AG04449 (cell line): ENCODE measurements around the gene HYAL1.

Source experiments
- CTCF ChIA-PET: fragments of 350-600 bp; formaldehyde crosslinking; extraction: SDS; loops from one replicate; lab custom pipeline; 2021; ENCODE audit warnings: antibody characterized with exemption; lab: Yijun Ruan, JAX
- POLR2A ChIA-PET: fragments of 400-600, 350-600 bp; formaldehyde crosslinking; extraction: SDS; loops from one replicate; lab custom pipeline; 2020; ENCODE audit warnings: antibody characterized with exemption, inconsistent platforms; lab: Yijun Ruan, JAX
- DNase-seq: peaks from one replicate; pipeline ENCODE4 v3.0.0-alpha.2; 2010; ENCODE audit warnings: low read depth, low spot score
- H3K4me3 ChIP-seq: 2 replicates; pipeline ENCODE4 v1.5.1; 2011; ENCODE audit warnings: low read depth, mild to moderate bottlenecking, control low read depth, low read length
- TF ChIP-seq, protein P1 (sequence below): IDR thresholded peaks from one replicate; pipeline ENCODE4 v1.5.1; 2011; ENCODE audit warnings: mild to moderate bottlenecking, moderate library complexity, low read length, control low read depth, inconsistent platforms; ENCODE audit not compliant: insufficient read depth; ENCODE audit errors: missing control alignments

The HYAL1 gene

DNA sequence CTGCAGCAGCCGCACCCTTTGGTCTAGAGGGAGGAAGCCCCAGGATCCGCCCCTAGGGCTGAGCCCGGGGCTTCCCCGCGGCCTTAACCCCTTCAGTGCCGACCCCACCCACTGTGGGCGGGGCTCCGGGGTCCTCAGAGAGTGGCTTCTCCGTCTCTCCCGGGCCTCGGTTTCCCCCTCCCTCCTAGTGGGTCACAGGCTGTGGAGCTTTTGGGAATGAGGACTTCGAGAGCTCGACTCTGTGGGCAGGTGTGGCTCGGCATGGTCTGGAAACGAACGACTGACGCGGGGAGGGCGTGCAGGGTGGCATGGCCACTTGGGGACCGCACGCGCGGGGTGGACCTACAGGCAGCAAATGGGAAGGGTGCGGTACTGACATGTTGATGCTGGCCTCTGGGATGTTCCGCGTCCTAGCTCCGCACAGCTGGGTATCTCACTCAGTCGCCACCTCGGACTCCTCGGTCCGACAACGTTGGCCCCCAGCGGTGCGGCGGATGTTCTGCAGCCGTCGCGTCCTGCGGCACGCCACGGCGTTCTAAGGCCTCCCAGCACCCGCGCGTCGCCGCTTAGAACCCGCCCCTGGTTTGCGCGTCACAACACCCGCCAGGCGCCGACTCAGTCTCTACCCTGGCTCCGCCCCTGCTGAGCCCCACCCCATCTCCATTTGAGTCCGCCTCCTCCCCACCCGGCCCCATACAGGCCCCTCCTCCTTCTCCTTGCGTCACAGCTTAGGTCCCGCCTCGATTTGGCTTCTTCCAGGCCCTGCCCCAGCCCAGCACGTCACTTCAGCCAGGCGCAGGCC, 4.3 kb downstream of the HYAL1 start, which contains the start of the genes HYAL3 and NAA80:
HYAL3 (minus strand) TSS at position 570 of the 802 bp plus-strand sequence. CDS start 3,803 bp downstream, outside the sequence.
NAA80 (minus strand) TSS at position 570 of the 802 bp plus-strand sequence. CDS start 1,942 bp downstream, outside the sequence.
- DNase-seq: peak; percentile 97
- H3K4me3 ChIP-seq: peak within 1 kb of the TSS; percentile 96
- CTCF ChIA-PET: interaction anchor here (1.0 to 3.5 kb wide), 16 partner anchors 10 to 177 kb away, joined by 3 to 12 read pairs (median 5); partner anchors contain the start of gene HYAL2
- TF ChIP-seq, protein P1, sequence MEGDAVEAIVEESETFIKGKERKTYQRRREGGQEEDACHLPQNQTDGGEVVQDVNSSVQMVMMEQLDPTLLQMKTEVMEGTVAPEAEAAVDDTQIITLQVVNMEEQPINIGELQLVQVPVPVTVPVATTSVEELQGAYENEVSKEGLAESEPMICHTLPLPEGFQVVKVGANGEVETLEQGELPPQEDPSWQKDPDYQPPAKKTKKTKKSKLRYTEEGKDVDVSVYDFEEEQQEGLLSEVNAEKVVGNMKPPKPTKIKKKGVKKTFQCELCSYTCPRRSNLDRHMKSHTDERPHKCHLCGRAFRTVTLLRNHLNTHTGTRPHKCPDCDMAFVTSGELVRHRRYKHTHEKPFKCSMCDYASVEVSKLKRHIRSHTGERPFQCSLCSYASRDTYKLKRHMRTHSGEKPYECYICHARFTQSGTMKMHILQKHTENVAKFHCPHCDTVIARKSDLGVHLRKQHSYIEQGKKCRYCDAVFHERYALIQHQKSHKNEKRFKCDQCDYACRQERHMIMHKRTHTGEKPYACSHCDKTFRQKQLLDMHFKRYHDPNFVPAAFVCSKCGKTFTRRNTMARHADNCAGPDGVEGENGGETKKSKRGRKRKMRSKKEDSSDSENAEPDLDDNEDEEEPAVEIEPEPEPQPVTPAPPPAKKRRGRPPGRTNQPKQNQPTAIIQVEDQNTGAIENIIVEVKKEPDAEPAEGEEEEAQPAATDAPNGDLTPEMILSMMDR: peak; percentile 44
- POLR2A ChIA-PET: interaction anchor here (0.5 to 1.6 kb wide), 6 partner anchors 11 to 268 kb away, joined by 3 to 6 read pairs (median 4); partner anchors contain the start of gene C3orf18

DNA sequence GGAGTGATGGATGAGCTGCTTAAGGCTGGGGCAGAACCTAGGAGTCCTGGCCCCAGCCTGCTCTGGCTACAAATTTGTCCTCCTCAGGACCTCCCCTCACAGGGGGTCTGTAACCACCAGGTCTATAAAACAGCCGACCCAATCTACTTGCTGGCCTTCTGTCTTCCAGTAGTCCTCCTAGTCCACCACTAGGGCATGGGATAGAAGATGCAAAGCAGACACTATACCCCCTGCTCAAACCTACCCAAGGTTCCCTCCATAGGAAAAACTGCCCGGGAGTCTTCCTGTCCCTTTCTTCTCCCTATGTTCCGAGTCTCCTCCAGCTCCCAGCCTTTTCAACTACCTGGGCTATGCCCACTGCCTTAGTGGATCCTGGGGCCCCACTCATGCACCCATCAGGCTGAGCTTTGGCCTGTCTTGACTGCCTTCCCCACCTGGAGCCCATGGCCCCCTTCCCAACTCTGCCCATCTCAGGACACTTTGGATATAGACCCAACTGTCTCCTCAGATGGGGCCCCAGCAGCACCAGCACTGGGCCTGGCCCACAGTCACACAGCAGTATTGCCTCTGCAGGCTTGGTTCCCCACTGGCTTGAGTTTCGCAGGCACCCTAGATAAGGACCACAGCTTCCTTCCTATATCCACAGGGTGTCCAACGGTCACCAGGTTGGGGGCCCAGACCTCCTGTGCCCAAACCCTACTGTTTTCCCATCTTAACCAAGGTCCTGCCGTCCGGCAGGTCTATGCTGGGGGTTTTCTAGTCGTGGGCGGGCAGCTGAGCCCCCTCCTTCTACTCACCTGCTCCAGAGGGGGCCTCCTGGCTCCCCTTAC, 5.3 kb downstream of the HYAL1 start:
- no peak for DNase-seq
- TF ChIP-seq, protein P1: peak; percentile 11
- POLR2A ChIA-PET: no interaction called here
- peak overlapping the region; percentile 96 for H3K4me3 ChIP-seq
- CTCF ChIA-PET: interaction anchor here (1.1 to 3.5 kb wide), 10 partner anchors 9 to 176 kb away, joined by 3 to 12 read pairs (median 6); partner anchors contain the start of gene HYAL2

DNA sequence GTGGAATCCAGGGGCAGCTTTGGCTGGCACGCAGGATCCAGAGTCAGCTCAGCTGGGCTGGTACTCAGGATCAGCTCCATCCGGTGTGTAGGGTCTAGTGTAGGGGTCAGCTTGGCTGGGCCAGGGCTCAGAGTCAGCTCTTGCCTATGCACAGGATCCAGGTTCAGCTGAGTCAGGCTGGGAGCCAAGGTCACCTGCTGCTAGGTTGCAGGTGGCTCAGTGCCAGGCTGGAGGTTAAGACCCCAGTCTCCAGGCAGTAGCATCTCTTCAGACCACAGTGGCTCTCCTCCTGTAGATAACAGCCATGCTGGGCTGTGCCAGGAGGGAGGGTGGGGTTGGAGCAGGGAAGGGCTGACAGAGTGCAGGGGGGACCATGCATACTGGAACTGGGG, 6.0 kb downstream of the HYAL1 start:
- TF ChIP-seq, protein P1: no peak
- H3K4me3 ChIP-seq: no peak overlapping the region
- no peak for DNase-seq
- CTCF ChIA-PET: interaction anchor here (1.0 to 3.5 kb wide), 5 partner anchors 8 to 103 kb away, joined by 3 to 12 read pairs (median 8); no protein-coding TSS in a partner anchor
- POLR2A ChIA-PET: no interaction called here

DNA sequence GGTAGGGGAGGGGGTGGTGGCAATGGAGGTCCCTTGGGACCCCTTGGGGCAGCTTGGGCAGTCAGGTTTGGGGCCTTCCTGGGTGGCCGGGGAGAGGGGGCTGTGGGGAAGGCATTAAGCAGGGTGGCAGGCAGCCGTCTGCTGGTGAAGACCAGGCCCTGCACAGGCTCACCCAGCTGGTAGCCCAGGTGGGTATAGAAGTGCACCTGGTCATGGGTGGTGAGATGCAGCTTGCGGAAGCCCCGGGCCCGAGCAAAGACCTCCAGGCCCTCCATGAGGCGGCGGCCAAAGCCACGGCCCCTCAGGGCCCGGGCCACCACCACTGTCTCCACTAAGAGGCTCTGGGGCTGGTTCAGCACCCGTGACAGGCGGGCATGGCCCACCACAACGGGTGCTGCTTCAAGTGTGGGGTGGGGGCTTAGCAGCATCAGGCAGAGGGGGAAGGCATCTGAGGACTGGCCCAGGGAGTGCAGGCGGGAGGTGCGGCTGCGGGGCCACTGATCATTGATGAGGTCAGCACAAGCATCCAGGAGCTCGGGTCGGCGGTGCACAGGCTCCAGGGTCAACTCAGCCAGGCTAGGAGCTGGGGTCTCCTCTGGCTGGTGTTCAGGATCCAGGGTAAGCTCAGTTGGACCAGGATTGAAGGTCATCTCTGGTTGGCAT, 6.5 kb downstream of the HYAL1 start:
- ChIA-PET POLR2A (no interaction called here), CTCF (interaction anchor here (1.0 to 3.5 kb wide), 3 partner anchors 18 to 51 kb away, joined by 3 to 12 read pairs (median 4); no protein-coding TSS in a partner anchor)
- no peak for DNase-seq
- TF ChIP-seq, protein P1: no peak
- H3K4me3 ChIP-seq: no peak overlapping the region

DNA sequence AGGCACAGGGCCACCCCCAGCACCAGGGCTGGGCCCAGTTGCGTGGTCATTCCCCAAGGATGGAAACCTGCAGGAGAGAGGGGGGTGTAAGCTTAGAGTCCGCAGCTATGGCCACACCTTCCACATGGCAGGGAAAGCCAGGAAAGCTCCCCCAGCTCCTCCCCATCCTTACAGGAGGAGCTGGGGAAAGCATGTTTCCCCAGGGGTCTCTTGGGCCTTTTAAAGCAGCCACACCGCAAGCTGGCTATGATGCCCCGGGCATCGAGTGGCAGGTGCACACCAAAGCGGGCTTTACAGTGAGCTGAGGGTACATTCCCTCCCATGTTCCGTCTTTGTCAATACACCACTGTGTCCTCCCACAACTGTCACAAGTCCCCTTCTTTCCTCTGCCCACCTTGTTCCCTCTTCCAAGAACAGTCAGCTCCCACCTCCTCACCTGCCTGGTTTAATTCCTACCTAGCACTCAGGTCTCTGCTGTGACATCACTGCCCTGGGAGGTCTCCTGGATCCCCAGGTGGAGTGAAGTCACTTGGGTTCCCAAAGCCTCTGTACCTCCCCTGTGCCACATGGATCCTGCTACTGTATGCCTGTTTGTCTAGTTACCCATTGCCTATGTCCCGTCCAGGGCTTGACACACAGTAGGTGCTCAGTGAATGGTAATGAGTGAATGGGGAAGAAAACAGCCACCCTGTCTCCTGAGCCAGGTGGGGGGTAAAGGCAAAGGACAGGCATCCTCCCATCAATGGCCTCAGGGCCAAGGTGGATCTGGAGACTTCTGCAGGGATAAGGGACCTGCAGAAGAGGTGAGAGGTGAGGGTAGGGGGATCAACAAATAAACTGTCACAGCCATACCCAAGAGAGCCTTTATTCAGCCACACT, 7.6 kb downstream of the HYAL1 start:
- ChIA-PET POLR2A (no interaction called here), CTCF (no interaction called here)
- TF ChIP-seq, protein P1: no peak
- no peak for DNase-seq
- no peak overlapping the region for H3K4me3 ChIP-seq
